Suprapubic skin (tissue), 4 donors: ENCODE measurements around the gene KLHDC4. TPM values are rescaled to one million over a fixed set of nuclear protein-coding genes. Genes with fewer than 3 reads are reported as not detected.

Experiments
- DNase-seq, 2 donors: peaks; one replicate each; pipeline ENCODE4 v3.0.0-alpha.2; 2019; ENCODE audit warnings: low spot score in 2 of 2
- H3K27ac ChIP-seq: fragments of 200-600 bp; sonication (generic); one replicate; pipeline ENCODE4 v1.5.1; 2019
- H3K27me3 ChIP-seq: fragments of 200-600 bp; sonication (generic); one replicate; pipeline ENCODE4 v1.5.1; 2019
- H3K36me3 ChIP-seq: fragments of 200-600 bp; sonication (generic); one replicate; pipeline ENCODE4 v1.5.1; 2019
- H3K4me1 ChIP-seq: fragments of 200-600 bp; sonication (generic); one replicate; pipeline ENCODE4 v1.5.1; 2019
- H3K4me3 ChIP-seq: fragments of 200-600 bp; sonication (generic); one replicate; pipeline ENCODE4 v1.5.1; 2019; ENCODE audit warnings: mild to moderate bottlenecking
- H3K9me3 ChIP-seq: fragments of 200-600 bp; sonication (generic); one replicate; pipeline ENCODE4 v1.5.1; 2019
- EP300 ChIP-seq: sonication (generic); formaldehyde crosslinking; IDR thresholded peaks from one replicate; pipeline ENCODE4 v1.6.1; 2017; ENCODE audit warnings: antibody characterized with exemption
- POLR2A ChIP-seq, 2 donors: fragments of 450-650 bp; IDR thresholded peaks; one replicate each; pipeline ENCODE4 v1.6.1; 2017; ENCODE audit warnings: antibody characterized with exemption in 2 of 2, mild to moderate bottlenecking in 2 of 2, moderate library complexity in 2 of 2
- POLR2AphosphoS5 ChIP-seq, 3 donors: sonication (generic); formaldehyde crosslinking; IDR thresholded peaks; one replicate each; pipeline ENCODE4 v1.6.1; 2017; ENCODE audit warnings: antibody characterized with exemption in 3 of 3
- WGBS: methylation state at CpG from one replicate; pipeline ENCODE4 v1.1.5; 2018; 5-methylcytosine and 5-hydroxymethylcytosine counted together
- total RNA-seq, 4 donors: library from RNA; depleted of rRNA; stranded (reverse); fragments of >200 nt; gene quantifications; one replicate each; pipeline ENCODE4 v1.1.0, GENCODE V29; 2016
- TF ChIP-seq, protein P1 (sequence below), 2 donors: fragments of 200-600 bp in 1 of 2; fragments of 450-650 bp in 1 of 2; sonication (generic) in 1 of 2; IDR thresholded peaks; one replicate each; pipeline ENCODE4 v1.5.1; 2016 to 2019; ENCODE audit warnings: antibody characterized with exemption in 2 of 2, mild to moderate bottlenecking in 1 of 2, moderate library complexity in 1 of 2

KLHDC4 gene
- total RNA-seq, 4 donors from 2014 or later: 26.6 to 104 (median 30.1) TPM

DNA sequence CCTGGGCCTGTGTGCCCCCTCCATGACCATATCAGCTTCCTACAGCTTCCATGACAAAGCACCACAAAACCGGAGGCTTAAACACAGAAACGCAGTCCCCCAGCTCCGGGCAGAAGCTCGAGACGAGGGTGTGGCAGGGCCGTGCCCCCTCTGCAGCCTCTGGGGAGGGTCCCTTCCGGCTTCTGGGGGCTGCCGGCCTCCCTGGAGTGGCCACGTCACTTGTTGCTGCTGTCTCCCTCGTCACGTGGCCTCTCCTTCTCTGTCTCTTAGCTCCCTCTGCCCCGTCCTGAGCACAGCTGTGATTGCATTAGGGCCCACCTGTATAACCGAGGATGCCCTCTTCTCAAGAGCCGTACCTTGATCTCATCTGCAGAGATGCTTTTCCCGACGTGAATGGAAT is 98.9 kb downstream of the KLHDC4 start:
- Histone ChIP-seq H3K4me3 (no peak overlapping the region), H3K27me3 (peaks cover 31% of the 10 kb centered on the region), H3K27ac (no peak overlapping the region), H3K36me3 (no peaks in the 10 kb centered on the region), H3K4me1 (no peaks in the 10 kb centered on the region), H3K9me3 (no peaks in the 10 kb centered on the region)
- 81% methylated on average over 8 of the region's 16 CpGs for WGBS
- DNase-seq: no peak
- TF ChIP-seq POLR2AphosphoS5 (IDR thresholded peaks at IDR 0.05): no peak
- TF ChIP-seq, protein P1, sequence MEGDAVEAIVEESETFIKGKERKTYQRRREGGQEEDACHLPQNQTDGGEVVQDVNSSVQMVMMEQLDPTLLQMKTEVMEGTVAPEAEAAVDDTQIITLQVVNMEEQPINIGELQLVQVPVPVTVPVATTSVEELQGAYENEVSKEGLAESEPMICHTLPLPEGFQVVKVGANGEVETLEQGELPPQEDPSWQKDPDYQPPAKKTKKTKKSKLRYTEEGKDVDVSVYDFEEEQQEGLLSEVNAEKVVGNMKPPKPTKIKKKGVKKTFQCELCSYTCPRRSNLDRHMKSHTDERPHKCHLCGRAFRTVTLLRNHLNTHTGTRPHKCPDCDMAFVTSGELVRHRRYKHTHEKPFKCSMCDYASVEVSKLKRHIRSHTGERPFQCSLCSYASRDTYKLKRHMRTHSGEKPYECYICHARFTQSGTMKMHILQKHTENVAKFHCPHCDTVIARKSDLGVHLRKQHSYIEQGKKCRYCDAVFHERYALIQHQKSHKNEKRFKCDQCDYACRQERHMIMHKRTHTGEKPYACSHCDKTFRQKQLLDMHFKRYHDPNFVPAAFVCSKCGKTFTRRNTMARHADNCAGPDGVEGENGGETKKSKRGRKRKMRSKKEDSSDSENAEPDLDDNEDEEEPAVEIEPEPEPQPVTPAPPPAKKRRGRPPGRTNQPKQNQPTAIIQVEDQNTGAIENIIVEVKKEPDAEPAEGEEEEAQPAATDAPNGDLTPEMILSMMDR (IDR thresholded peaks at IDR 0.05): no peak
- no peak for TF ChIP-seq EP300
- TF ChIP-seq POLR2A (IDR thresholded peaks at IDR 0.05): no peak

DNA sequence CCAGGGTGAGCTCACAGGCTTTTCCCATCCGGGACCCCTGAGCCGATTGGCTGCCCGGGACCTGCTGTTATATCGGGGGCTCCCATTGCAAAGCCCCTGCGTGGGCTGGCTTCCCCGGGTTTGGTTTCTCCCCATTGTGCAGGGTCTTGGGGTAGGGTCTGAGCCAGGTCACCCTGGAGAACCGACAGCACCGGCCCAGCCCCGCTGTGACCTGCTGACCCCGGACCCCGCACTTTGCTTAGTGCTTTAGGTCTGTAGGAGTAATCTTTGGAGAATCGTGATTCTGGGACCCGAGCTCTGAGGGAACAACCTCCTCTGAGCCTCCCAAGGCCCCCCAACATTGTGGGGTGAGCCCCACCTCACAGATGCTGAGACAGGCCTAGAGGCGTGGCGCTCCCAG is 100.6 kb downstream of the KLHDC4 start:
- Histone ChIP-seq H3K27me3 (peaks cover 45% of the 10 kb centered on the region), H3K4me1 (no peaks in the 10 kb centered on the region), H3K36me3 (no peaks in the 10 kb centered on the region), H3K9me3 (no peaks in the 10 kb centered on the region), H3K27ac (no peak overlapping the region), H3K4me3 (no peak overlapping the region)
- 84% methylated on average over 11 of the region's 15 CpGs for WGBS
- DNase-seq: no peak
- TF ChIP-seq EP300: no peak
- no peak for TF ChIP-seq POLR2AphosphoS5 (IDR thresholded peaks at IDR 0.05)
- TF ChIP-seq, protein P1 (IDR thresholded peaks at IDR 0.05): no peak
- no peak for TF ChIP-seq POLR2A (IDR thresholded peaks at IDR 0.05)

DNA sequence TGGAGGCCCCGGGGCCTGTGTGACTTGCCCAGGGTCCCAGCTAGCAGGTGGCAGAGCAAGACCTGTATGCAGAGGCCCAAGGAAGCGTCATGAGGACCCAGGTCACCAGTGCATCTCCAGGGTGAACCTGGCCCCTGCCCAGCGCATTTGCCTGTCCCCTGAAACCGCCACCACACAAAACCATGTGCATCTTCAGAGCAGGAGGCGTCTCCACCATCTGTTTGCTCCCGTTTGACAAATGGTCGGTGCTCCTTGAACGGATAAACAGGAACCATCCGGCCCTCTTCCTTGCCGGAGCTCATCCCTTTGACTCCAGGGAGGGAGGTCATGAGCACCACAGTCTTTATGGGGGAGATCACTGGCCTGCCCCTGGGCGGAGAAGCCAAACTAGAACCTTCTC is 101.0 kb downstream of the KLHDC4 start:
- Histone ChIP-seq H3K4me3 (no peak overlapping the region), H3K27me3 (peaks cover 48% of the 10 kb centered on the region), H3K4me1 (no peaks in the 10 kb centered on the region), H3K36me3 (no peaks in the 10 kb centered on the region), H3K27ac (no peak overlapping the region), H3K9me3 (no peaks in the 10 kb centered on the region)
- DNase-seq: no peak
- no peak for TF ChIP-seq EP300
- TF ChIP-seq, protein P1 (IDR thresholded peaks at IDR 0.05): no peak
- WGBS: 57% methylated on average over 9 of the region's 11 CpGs

DNA sequence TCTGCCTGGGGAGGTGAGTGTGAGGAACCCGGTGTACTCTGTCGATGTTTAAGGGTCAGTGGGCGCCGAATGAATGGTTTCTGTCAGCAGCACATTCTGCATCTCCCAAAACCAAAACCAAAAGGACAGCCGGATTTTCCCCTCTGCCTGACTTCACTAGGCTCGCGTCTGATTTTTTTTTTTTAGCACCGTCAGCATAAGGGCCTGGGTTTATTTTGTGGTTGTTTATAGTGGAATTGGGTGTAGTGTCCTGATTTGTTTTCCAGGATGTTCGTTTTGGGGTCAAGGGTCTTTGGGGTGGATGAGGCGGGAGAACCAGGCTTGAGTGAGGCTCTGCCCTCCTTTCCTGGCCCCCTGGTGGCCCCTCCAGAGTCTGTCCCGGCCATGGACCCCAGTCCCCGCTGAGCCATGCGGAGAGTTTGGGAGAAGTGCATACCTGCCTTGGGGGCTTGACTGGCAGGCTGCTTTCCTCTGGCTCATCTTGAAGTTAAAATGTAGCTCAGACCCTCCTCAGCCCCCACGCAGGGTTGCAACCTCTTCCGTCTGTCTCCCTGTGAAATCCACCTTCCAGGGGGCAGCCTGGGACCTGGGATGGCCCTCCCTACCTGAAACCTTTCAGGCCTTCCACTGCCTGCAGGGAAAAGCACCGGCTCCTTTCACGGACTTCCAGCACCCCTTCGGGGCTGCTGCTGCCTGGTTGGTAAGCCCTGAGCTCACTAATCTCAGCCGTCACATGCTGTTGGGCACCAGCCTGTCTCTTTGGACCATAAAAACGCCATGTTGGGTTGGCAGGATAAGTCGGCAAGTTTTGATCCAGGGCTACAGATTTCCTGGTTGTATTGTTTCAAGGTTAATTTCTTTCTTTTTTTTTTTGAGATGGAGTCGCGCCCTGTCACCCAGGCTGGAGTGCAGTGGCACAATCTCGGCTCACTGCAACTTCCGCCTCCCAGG is 103.3 kb downstream of the KLHDC4 start:
- TF ChIP-seq, protein P1 (IDR thresholded peaks at IDR 0.05): no peak
- no peak for TF ChIP-seq POLR2A (IDR thresholded peaks at IDR 0.05)
- no peak for TF ChIP-seq EP300
- TF ChIP-seq POLR2AphosphoS5 (IDR thresholded peaks at IDR 0.05): no peak
- no peaks in the 10 kb centered on the region for H3K4me1 ChIP-seq
- DNase-seq: no peak
- no peak overlapping the region for H3K4me3 ChIP-seq
- no peaks in the 10 kb centered on the region for H3K36me3 ChIP-seq
- no peaks in the 10 kb centered on the region for H3K9me3 ChIP-seq
- 80% methylated on average over 23 of the region's 25 CpGs for WGBS
- peaks cover 61% of the 10 kb centered on the region for H3K27me3 ChIP-seq
- no peak overlapping the region for H3K27ac ChIP-seq

DNA sequence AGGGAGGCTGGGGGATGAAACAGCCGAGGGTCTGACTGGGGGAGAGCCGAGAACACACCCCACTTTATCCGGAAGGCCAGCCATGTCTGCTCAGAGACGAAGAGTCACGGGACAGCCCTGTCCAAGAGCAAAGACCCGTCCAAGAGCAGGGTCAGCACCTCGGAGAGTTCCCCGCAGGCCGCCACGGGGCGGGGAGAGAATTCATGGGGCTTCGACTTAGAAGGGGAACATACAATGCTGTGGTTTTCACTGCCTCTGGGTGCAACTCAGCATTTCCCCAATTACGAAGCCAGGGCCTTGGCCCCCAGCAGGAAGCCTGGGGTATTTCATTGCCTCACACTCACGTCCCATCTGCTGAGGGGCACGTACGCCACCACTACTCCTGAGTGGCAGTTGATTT is 104.2 kb downstream of the KLHDC4 start:
- peaks cover 65% of the 10 kb centered on the region for H3K27me3 ChIP-seq
- WGBS: 11% methylated on average over 16 of the region's 16 CpGs
- TF ChIP-seq POLR2A (IDR thresholded peaks at IDR 0.05) (no peak), POLR2AphosphoS5 (IDR thresholded peaks at IDR 0.05) (no peak), EP300 (no peak)
- TF ChIP-seq, protein P1 (IDR thresholded peaks at IDR 0.05): no peak

More for the DNA sequence above, 104.2 kb downstream of the KLHDC4 start:
- Histone ChIP-seq H3K36me3 (no peaks in the 10 kb centered on the region), H3K9me3 (no peaks in the 10 kb centered on the region), H3K4me3 (no peak overlapping the region), H3K4me1 (no peaks in the 10 kb centered on the region), H3K27ac (no peak overlapping the region)
- DNase-seq: no peak
